GM12878 (cell line): ENCODE measurements around the gene AGTPBP1.

Experiments
- CTCF ChIP-seq, 3 experiments: IDR thresholded peaks in 2 of 3; conservative IDR thresholded peaks in 1 of 3; 2 replicates each; pipeline ENCODE4 v1.5.1; 2011; ENCODE audit warnings: low read depth in 3 of 3, low read length in 3 of 3, mild to moderate bottlenecking in 3 of 3, control low read depth in 2 of 3, moderate library complexity in 2 of 3, inconsistent platforms in 1 of 3, mixed read lengths in 1 of 3; ENCODE audit not compliant: control insufficient read depth in 2 of 3, insufficient read depth in 1 of 3; ENCODE audit errors: extremely low read depth in 1 of 3
- EED ChIP-seq: sonication (generic); IDR thresholded peaks from 2 replicates; pipeline ENCODE4 v1.6.1; 2016; ENCODE audit warnings: antibody characterized with exemption, low read depth
- EZH2 ChIP-seq: IDR thresholded peaks from 2 replicates; pipeline ENCODE4 v1.6.1; 2012; ENCODE audit warnings: low read depth, mild to moderate bottlenecking, control low read depth, inconsistent platforms, low read length, borderline replicate concordance; ENCODE audit not compliant: control insufficient read depth
- KDM1A ChIP-seq: fragments of 200-600 bp; sonication (generic); IDR thresholded peaks from 2 replicates; pipeline ENCODE4 v1.6.1; 2016; ENCODE audit warnings: borderline replicate concordance
- RAD21 ChIP-seq: IDR thresholded peaks from 2 replicates; pipeline ENCODE4 v1.6.1; 2011; ENCODE audit warnings: mild to moderate bottlenecking, low read depth, low read length, moderate library complexity; ENCODE audit not compliant: insufficient read depth
- RCOR1 ChIP-seq: conservative IDR thresholded peaks from 2 replicates; pipeline ENCODE4 v1.6.1; 2012; ENCODE audit warnings: low read depth, low read length, improper control_type of control experiment

GRCh38 chr9:85515021-85515420 is 226.7 kb downstream of the AGTPBP1 start:
- TF ChIP-seq RCOR1: no peak
- TF ChIP-seq EED: no peak
- TF ChIP-seq RAD21: no peak
- TF ChIP-seq CTCF (IDR thresholded peaks at IDR 0.05 in 2 of 3, conservative IDR thresholded peaks at IDR 0.05 in 1 of 3; ENCODE audit: control insufficient read depth in 2 of 3, extremely low read depth in 1 of 3, insufficient read depth in 1 of 3, low read depth in 3 of 3, low read length in 3 of 3): no peak
- no peak for TF ChIP-seq KDM1A
- TF ChIP-seq EZH2: no peak
